Stimulated activated CD8-positive, alpha-beta memory T cell treated with anti-CD3 and anti-CD28 coated beads, Interleukin-15, amount 100 ng/mL, for 24 hours (primary cell): ENCODE data around the gene ANKRD6.

Experiments used
- DNase-seq: peaks from one replicate; pipeline ENCODE4 v3.0.0-alpha.2; 2020; ENCODE audit warnings: low read depth

Gene ANKRD6

DNA sequence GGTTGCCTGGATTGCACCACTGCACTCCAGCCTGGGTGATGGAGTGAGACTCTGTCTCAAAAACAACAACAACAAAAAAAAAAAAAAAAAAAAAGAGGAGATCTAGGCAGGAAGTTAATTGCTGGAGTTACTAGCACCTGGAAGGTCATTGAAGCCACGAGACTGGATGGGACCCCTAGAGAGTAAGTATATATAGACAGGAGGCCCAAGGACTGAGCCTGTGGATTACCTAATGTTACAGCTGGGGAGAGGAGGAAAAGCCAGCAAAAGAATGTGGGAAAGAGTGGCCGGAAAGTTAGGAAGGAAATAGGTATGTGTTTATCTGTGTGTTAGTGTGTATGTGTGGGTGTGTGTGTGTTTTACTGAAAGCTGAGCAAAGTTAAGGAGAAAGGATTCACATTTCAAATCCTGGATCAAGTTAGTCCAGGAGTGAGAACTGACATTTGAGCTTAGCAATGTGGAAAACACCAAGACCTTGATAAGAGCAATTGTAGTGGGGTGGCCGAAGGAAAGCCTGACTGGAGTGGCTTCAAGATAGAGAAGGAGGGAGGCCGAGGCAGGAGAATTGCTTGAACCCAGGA, 38.4 kb downstream of the ANKRD6 start:
- no peak for DNase-seq

- DNase-seq, result no peak
Measured at GRCh38 chr6:89475101-89475500, 42.1 kb downstream of the ANKRD6 start.

DNA sequence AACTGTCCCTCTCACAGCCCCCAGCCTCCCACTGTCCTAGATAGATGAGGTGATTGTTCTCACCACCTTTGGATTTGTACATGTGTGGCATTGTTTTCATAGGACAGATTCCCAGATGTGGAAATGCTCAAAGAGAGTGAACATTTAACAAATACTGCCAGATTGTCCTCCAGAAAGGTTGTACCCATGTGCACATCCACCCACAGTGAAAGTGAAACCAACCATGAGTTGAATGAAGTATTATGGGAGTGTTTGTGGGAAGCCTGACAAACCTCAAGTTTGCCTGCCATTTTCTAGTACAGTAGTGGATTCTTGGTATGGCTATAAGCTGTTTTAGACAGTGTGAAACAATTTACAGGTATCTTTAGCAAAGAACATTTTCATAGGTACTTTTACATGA, 42.7 kb downstream of the ANKRD6 start:
- no peak for DNase-seq

DNA sequence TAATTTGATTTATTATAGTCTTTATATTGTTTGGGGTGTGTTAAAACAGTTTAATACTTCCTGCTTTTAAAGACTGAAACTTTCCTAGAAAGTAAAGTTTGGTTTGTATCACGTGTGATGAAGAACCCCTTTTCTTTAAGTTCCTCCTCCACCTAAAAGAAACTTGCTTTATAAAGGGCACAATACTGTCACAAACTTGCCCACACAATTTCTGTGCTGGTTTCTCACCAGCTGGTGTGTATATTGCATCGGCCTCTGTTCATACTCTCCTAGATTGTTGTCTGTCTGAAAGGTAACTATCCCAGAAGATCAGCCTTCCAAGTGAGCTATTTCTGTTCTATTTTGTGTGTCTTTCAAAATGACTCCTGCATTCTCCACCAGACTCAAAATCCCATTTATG, 46.9 kb downstream of the ANKRD6 start:
- no peak for DNase-seq

- no peak for DNase-seq
Measured at GRCh38 chr6:89481695-89482094, 48.7 kb downstream of the ANKRD6 start.

DNA sequence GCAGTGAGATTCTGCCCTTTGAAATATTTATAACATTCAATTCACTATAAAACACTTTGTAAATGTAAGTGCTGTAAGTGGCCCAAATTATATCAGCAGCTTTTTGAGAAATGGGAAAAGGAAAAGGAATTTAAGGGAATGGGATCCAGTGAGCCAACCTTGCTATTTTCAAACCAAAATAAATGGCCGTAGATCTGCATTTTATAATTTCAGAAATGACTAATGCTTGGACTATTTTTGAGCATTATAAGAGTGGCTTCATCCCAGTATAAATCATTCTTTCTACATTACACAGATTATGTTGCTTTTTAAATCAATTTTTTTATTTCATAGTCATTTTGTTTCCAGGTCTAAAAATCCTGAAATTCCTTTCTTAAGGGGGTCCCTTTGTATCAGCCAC, 49.2 kb downstream of the ANKRD6 start:
- no peak for DNase-seq

DNA sequence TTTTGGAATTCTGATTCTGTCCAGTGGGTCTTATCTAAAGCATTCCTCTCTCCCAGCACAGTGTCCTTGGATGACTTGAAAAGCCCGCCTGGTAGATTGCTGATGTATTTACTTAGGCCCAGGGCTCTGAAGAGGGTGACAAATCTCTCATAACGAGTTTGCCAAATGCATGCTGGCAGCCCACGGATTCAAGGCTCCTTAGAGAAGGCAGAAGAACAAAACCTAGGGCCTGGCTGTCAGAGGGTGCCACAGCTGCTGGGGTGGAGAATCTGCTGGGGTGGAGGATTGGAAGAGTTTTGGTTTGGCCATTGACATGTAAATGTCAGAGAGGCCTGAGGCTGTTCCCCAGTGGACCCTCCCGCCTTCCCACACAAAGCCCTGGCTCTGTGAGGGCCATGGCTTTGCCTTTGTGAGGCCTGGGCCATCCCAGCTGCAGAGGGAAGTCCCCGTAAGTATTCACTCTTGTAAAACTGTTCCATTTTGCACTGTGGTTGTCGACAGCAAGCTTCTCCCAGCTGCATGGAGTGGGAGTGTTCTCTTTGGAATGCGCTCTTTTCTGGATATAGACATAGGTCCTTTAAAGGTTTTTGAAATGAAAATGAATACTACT, 50.3 kb downstream of the ANKRD6 start:
- DNase-seq, result no peak

DNA sequence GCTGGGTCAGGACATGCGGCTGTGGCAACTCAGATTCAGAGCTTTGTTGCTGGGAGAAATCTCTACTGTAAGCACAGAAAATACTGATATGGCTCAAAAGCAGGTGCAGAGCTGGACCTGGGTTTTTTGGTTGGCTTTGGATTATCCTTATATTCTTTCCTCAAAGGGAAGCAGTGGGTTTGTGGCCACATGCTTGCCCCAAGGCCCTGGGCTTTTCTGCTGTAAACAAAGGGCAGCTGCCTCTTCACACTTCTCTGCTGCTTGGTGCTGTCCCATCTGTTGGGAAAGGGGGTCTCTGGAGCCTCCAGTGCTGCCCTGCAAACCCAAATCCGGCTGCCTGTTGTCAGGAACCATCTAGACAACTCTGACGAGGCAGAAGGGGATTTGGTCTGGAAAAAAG, 52.4 kb downstream of the ANKRD6 start:
- DNase-seq, result no peak

DNA sequence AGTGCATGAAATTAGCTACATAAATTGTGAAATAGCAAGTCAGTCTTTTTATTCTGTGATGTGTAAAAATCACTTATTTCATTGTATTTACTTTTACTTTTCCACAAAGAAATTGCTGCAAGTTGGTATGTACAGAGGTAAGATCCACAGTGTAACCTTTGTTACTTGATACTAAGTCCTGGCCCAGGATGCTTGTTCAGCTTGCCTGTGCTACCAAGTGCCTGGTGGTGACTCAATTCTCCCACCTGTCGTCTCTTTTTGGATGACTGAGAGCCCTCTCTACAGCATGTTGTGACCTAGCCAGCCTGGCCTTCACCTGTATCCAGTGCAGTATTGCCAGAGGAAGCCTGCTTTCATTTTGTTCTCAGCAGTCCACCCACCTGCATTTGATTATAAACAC, 54.9 kb downstream of the ANKRD6 start:
- DNase-seq, result no peak

- no peak for DNase-seq
Measured at GRCh38 chr6:89488438-89488837, 55.5 kb downstream of the ANKRD6 start.

GRCh38 chr6:89489078-89489477, 56.1 kb downstream of the ANKRD6 start:
- DNase-seq, result no peak

- no peak for DNase-seq
Measured at GRCh38 chr6:89492025-89492640, 59.2 kb downstream of the ANKRD6 start.

DNA sequence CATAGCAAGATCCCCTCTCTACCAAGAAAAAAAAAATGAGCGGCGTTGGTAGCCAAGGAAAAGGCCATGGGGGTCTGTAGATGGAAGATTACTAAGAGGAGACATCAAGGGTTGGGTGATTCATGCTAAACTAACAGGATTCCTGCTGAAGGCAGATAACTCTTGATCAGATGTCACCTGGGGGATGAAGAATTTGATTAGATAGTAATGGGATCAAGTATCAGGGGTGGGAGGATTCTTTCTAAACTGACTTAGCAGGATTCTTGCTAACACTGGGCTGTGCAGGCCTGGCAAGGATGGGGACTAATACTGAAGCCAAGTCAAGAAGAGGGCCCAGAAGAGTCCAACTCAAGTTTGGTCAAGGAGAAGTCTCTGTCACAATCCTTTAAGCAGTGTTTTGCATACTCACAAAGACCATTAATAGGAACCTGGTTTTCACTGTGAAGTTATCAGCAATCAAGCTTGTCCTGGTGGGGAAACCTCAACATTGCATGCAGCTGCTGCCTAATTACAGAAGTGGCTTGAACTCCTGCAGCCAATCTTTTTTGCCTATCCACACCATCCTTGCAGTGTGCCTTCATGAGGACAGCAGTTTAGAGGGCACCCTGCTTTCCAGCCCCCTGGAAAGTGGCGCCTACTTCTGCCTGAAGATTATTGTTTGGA, 61.3 kb downstream of the ANKRD6 start:
- DNase-seq, result no peak

DNA sequence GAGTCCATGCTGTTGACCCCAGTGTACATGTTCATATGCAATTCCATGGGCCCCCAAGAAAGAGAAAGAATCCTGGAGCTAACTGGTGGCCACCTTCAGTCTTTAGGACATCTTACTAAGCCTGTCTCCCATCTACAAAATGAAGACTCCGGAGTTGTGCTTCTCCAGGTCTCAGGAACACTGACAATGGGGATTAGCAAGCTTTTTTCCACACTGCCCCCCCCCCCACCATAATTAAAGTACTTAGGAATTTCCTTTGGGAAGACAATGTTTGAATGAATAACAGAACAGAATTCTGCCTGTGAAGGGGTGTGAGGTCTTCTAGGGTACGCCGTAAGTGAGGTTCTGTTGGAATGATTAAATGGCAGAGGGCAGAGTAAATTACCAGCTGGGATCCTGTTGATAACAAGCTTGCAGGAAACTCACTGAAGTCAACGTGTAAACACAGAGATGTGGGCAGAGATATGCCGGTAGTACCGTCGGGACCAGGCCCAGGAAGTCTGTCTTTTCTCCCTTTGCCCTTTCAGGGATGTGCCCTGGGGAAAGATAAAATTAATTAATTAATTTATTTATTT, 63.1 kb downstream of the ANKRD6 start:
- DNase-seq, result no peak

- no peak for DNase-seq
Measured at GRCh38 chr6:89500611-89501010, 67.7 kb downstream of the ANKRD6 start.

- no peak for DNase-seq
Measured at GRCh38 chr6:89501222-89501621, 68.3 kb downstream of the ANKRD6 start.

GRCh38 chr6:89501753-89502152, 68.8 kb downstream of the ANKRD6 start:
- DNase-seq, result no peak

GRCh38 chr6:89503641-89504040, 70.7 kb downstream of the ANKRD6 start:
- DNase-seq, result no peak

- no peak for DNase-seq
Measured at GRCh38 chr6:89505847-89506246, 72.9 kb downstream of the ANKRD6 start.

GRCh38 chr6:89506716-89507617, 74.0 kb downstream of the ANKRD6 start:
- no peak for DNase-seq

- DNase-seq, result no peak
Measured at GRCh38 chr6:89508755-89509563, 76.0 kb downstream of the ANKRD6 start.
